OCI-LY3 (cell line): Measurements from ENCODE around the gene SNX1.

ENCODE experiments used
- CTCF ChIP-seq: fragments of 200-600, 300-600 bp; sonication (generic); IDR thresholded peaks from 2 replicates; pipeline ENCODE4 v1.5.1; 2014; ENCODE audit warnings: antibody characterized with exemption, low read length, low read depth
- EZH2phosphoT487 ChIP-seq: fragments of 200-600 bp; shearing (Covaris generic); IDR thresholded peaks from 2 replicates; pipeline ENCODE4 v1.6.1; 2018; ENCODE audit warnings: antibody characterized with exemption, mixed run types, low read depth

GRCh38 chr15:64127521-64128270 lies 31.9 kb downstream of the SNX1 start:
- TF ChIP-seq CTCF: no peak
- no peak for TF ChIP-seq EZH2phosphoT487
